Measurements from ENCODE around the gene CNNM3.

The CNNM3 gene

DNA sequence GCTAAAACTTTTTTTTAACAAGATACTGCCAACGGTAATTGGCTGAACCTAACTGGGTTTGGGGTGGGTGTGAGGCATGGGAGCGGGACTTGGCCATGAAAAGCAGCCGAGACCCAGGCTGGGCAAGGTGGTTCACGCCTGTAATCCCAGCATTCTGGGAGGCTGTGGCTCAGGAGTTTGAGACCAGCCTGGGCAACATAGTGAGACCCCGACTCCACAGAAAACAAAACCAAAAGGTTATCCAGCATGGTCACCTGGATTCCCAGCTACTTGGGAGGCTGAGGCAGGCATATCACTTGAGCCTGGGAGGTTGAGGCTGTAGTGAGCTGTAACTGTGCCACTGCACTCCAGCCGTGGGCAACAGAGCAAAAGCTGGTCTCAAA is 64.8 kb downstream of the CNNM3 start:
- Mint-ChIP-seq H3K27me3 (peaks cover 8% of the 10 kb centered on the region), H3K36me3 (no peaks in the 10 kb centered on the region), H3K9me3 (no peaks in the 10 kb centered on the region), H3K27ac (peak overlapping the region; percentile 30), H3K4me3 (no peak overlapping the region), H3K4me1 (peaks cover 27% of the 10 kb centered on the region)
- ATAC-seq, result no peak

DNA sequence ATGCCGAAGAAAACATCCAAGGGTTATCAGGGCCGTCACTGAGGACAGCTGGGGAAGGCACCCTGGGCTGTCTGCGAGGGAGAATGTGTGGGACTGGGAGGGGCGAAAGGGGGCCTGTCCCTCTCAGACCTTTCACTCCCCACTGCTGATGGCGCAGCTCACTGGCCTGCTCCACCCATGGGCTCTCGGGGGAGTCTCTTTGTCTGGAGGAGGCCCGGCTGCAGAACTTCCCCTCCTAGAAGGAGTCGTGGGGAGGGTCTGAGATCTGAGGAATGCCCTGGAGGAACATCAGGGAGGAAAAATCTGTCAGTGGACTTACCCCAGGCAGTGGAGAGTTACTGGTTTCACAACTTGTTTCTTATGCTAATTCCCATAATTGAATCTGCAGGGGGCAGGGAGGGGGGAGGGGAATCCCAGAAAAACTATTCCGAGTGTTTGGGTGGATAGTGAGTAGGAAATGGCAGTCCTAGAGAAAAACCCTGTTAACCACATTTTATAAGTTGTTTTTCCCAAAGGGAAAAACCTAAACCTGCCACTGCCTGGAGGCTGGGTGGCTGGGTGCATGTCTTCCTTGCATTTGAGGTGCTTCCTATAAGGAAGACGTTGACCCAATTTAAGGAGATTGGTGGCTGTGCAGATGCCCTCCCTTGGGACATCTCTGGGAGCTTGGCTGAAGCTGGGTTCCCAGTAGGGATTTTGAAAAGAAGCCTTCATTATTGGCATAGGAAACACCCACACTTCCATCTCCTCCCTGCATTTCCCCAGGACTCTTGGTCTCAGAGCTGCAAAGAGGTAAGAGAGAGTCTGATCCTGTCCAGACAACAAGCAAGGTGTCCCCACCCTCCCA is 65.5 kb downstream of the CNNM3 start:
- H3K27ac Mint-ChIP-seq, result peak overlapping the region; percentile 30
- ATAC-seq, result no peak
- H3K27me3 Mint-ChIP-seq, result peaks cover 8% of the 10 kb centered on the region
- no peaks in the 10 kb centered on the region for H3K36me3 Mint-ChIP-seq
- H3K4me3 Mint-ChIP-seq, result no peak overlapping the region
- no peaks in the 10 kb centered on the region for H3K9me3 Mint-ChIP-seq
- H3K4me1 Mint-ChIP-seq, result peaks cover 20% of the 10 kb centered on the region

DNA sequence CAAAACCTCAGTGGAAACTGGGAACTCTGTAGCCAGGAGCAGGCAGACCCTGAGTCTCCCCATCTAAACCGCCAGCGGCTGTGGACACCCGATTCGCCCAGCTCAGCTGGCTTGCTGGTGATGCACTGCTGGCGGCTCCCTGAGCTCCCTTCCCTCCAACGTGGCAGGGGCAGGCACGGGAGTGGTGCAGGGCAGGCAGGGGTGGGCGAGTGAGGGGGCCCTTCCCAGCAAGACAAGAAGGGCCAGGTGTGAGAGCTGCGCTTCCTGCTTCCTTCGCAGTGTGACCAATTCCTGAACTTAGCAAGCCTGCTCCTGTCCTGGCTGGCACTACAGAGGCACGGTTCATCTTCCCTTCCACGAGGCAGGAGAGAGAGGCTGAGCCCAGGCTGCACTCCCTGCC is 66.2 kb downstream of the CNNM3 start:
- Mint-ChIP-seq H3K4me1 (peaks cover 19% of the 10 kb centered on the region), H3K27me3 (peaks cover 8% of the 10 kb centered on the region), H3K9me3 (no peaks in the 10 kb centered on the region), H3K36me3 (no peaks in the 10 kb centered on the region), H3K27ac (no peak overlapping the region), H3K4me3 (no peak overlapping the region)
- ATAC-seq, result no peak

DNA sequence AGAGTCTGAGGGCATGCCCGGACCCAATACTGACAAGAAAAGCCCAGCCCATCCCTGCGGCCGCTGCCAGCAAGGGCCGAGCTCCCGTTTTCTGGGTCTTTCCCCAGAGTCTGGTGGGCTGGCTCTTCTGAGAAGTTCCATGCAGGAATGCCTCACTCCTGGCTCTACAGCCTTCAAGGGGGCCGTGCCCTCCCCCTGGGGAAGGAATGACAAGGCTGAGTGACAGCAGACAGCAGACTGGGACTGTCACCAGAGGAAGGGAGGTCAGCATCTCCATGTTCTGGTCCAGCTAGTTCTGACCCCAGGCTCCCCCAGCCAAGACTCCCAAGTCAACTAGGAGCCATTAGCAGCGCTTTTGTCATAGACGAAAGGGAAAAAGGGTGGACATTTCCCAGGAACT is 66.8 kb downstream of the CNNM3 start:
- Mint-ChIP-seq H3K4me1 (peaks cover 21% of the 10 kb centered on the region), H3K27ac (no peak overlapping the region), H3K27me3 (peaks cover 7% of the 10 kb centered on the region), H3K4me3 (no peak overlapping the region), H3K9me3 (no peaks in the 10 kb centered on the region), H3K36me3 (no peaks in the 10 kb centered on the region)
- no peak for ATAC-seq

DNA sequence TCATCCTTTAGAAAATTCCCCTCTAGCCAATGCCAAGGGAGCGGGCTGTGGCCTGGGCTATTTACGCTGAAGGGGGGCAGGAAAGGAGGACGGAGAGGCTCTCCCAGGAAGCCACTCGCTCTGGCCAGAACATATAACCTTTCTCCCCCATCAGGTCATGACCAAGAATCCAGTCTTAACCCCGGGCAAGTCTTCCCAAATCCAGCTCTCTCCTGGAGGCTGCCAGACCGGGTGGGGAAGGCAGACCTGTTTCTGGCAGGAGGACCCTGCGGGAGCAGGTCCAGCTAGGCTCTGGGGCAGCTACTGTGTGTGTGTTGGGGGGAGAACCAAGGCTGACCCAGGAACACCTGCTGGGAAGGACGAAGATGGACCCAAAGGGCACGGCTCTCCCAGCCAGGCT is 67.2 kb downstream of the CNNM3 start:
- Mint-ChIP-seq H3K4me3 (no peak overlapping the region), H3K27me3 (peaks cover 3% of the 10 kb centered on the region), H3K27ac (no peak overlapping the region), H3K4me1 (peaks cover 21% of the 10 kb centered on the region), H3K36me3 (no peaks in the 10 kb centered on the region), H3K9me3 (no peaks in the 10 kb centered on the region)
- no peak for ATAC-seq

Measured in stimulated activated memory B cell treated with anti-CD40 and anti-IgM and Interleukin-4, amounts not matched to agents 10 μg/mL and 1 μg/mL and 100 μg/mL, for 72 hours (primary cell).